HG03045 (cell line): ENCODE measurements around the gene EFCAB5.
"Not testable (repeated sequence)": the region's sequence is repeated elsewhere in the genome, so short reads cannot be mapped to it uniquely, and the experiment has no call there.

ENCODE experiments used
- ATAC-seq: cut with Tn5 transposase; IDR thresholded peaks from one replicate; pipeline ENCODE4 v1.9.1; 2021; ENCODE audit warnings: mild to moderate bottlenecking, moderate library complexity; ENCODE audit not compliant: unreplicated experiment

The EFCAB5 gene

GRCh38 chr17:30000755-30001257, 59.4 kb downstream of the EFCAB5 start:
- ATAC-seq = no peak

GRCh38 chr17:30002088-30002487, 60.7 kb downstream of the EFCAB5 start:
- no peak for ATAC-seq

- no peak for ATAC-seq
Measured at GRCh38 chr17:30005709-30006320, 64.4 kb downstream of the EFCAB5 start.

GRCh38 chr17:30011934-30012333, 70.5 kb downstream of the EFCAB5 start:
- ATAC-seq = not testable (repeated sequence)

- no peak for ATAC-seq
Measured at GRCh38 chr17:30021708-30022317, 80.4 kb downstream of the EFCAB5 start.

- ATAC-seq = not testable (repeated sequence)
Measured at GRCh38 chr17:30025325-30025724, 83.9 kb downstream of the EFCAB5 start.

GRCh38 chr17:30027676-30028075, 86.2 kb downstream of the EFCAB5 start:
- no peak for ATAC-seq

- no peak for ATAC-seq
Measured at GRCh38 chr17:30031214-30031869, 89.9 kb downstream of the EFCAB5 start.

- ATAC-seq = no peak
Measured at GRCh38 chr17:30035369-30035768, 93.9 kb downstream of the EFCAB5 start.

GRCh38 chr17:30040719-30041518, 99.5 kb downstream of the EFCAB5 start:
- not testable (repeated sequence) for ATAC-seq

- no peak for ATAC-seq
Measured at GRCh38 chr17:30041551-30041950, 100.1 kb downstream of the EFCAB5 start.

GRCh38 chr17:30062372-30062771, 120.9 kb downstream of the EFCAB5 start:
- ATAC-seq = no peak

GRCh38 chr17:30064738-30065137, 123.3 kb downstream of the EFCAB5 start:
- ATAC-seq = no peak

- ATAC-seq = no peak
Measured at GRCh38 chr17:30068465-30068864, 127.0 kb downstream of the EFCAB5 start.

- no peak for ATAC-seq
Measured at GRCh38 chr17:30074254-30074653, 132.8 kb downstream of the EFCAB5 start.

GRCh38 chr17:30074730-30075129, 133.3 kb downstream of the EFCAB5 start:
- no peak for ATAC-seq

GRCh38 chr17:30082773-30083172, 141.3 kb downstream of the EFCAB5 start:
- ATAC-seq = no peak

- no peak for ATAC-seq
Measured at GRCh38 chr17:30084788-30085187, 143.4 kb downstream of the EFCAB5 start.

- ATAC-seq = no peak
Measured at GRCh38 chr17:30086896-30087295, 145.5 kb downstream of the EFCAB5 start.

GRCh38 chr17:30087431-30087830, 146.0 kb downstream of the EFCAB5 start:
- not testable (repeated sequence) for ATAC-seq

- no peak for ATAC-seq
Measured at GRCh38 chr17:30091121-30091670, 149.8 kb downstream of the EFCAB5 start.
